ENCODE measurements around the gene DDX25. TPM values are rescaled to one million over a fixed set of nuclear protein-coding genes. Genes with fewer than 3 reads are reported as not detected.

Gene DDX25
- total and polyA plus RNA-seq, 10 of the 15 experiments (the other 5 are each of a cell fraction or from before 2014, with no cell fraction given): 0.05 TPM; not detected in 9

GRCh38 chr11:125929445-125930075 is 25.3 kb downstream of the DDX25 start:
- Histone ChIP-seq H4K20me1 (ENCODE audit: control insufficient read depth, insufficient read depth) (no peaks in the 10 kb centered on the region), H3K9me3 (replicated peaks; ENCODE audit: control insufficient read depth, insufficient read depth, low read length) (no peaks in the 10 kb centered on the region), H3K4me2 (ENCODE audit: control insufficient read depth, insufficient read depth) (no peak overlapping the region), H3K4me3 (no peak overlapping the region), H3K79me2 (ENCODE audit: control insufficient read depth, insufficient read depth, low read length) (no peaks in the 10 kb centered on the region), H3K9ac (ENCODE audit: control insufficient read depth, insufficient read depth, low read length) (no peak overlapping the region), H3K27me3 (replicated peaks in 1 of 2; ENCODE audit: control insufficient read depth in 2 of 2, insufficient read depth in 2 of 2, low read length in 1 of 2) (no peaks in the 10 kb centered on the region; a peak in 1 of 4 replicates), H3K36me3 (ENCODE audit: control insufficient read depth in 2 of 2, insufficient read depth in 2 of 2, low read length in 1 of 2) (no peaks in the 10 kb centered on the region), H3K27ac (ENCODE audit: control insufficient read depth, insufficient read depth) (no peak overlapping the region), H3K4me1 (ENCODE audit: control insufficient read depth, insufficient read depth, low read length) (no peaks in the 10 kb centered on the region), H2AFZ (ENCODE audit: control insufficient read depth, low read depth, low read length) (no peak overlapping the region)
- ATAC-seq: no peak
- BruUV-seq (replicated peaks): no TSS peak
- ChIA-PET RAD21 (ENCODE audit: unreplicated experiment) (no interaction called here), CTCF (interaction anchor here (1.2 to 3.8 kb wide), 3 partner anchors 8 to 264 kb away, joined by 3 to 18 read pairs (median 4); no protein-coding TSS in a partner anchor), SMC1A (ENCODE audit: uncharacterized antibody, unreplicated experiment) (interaction anchor here (1.2 to 1.6 kb wide), 2 partner anchors 11 kb away, joined by 3 read pairs; no protein-coding TSS in a partner anchor), POLR2A (no interaction called here)
- DNase-seq (ENCODE audit: low read depth, low spot score): no peak
- TF ChIP-seq DPF2 (IDR thresholded peaks at IDR 0.05): no peak
- TF ChIP-seq SPI1 (IDR thresholded peaks at IDR 0.05; ENCODE audit: borderline replicate concordance, insufficient read depth, low read depth, low read length): no peak
- TF ChIP-seq PAX5 (IDR thresholded peaks at IDR 0.05; ENCODE audit: borderline replicate concordance, low read depth, low read length): no peak
- no peak for TF ChIP-seq ZNF217 (IDR thresholded peaks at IDR 0.05)
- no peak for FAIRE-seq
- intact Hi-C loops (cut with micrococcal nuclease; ENCODE audit: unreplicated experiment) (loop anchor here (10.0 kb wide), 1 partner anchor 385 kb away; no protein-coding TSS in a partner anchor), in situ Hi-C loops (cut with MboI) (no loop called here)
- 32% methylated on average over 9 of the region's 9 CpGs for WGBS (ENCODE audit: insufficient coverage, insufficient replicate concordance, low lambda C conversion rate, missing lambda C conversion rate)

- no TSS peak for BruUV-seq (replicated peaks)
- Histone ChIP-seq H4K20me1 (ENCODE audit: control insufficient read depth, insufficient read depth) (no peaks in the 10 kb centered on the region), H3K27me3 (replicated peaks in 1 of 2; ENCODE audit: control insufficient read depth in 2 of 2, insufficient read depth in 2 of 2, low read length in 1 of 2) (no peaks in the 10 kb centered on the region; a peak in 1 of 4 replicates), H3K4me2 (ENCODE audit: control insufficient read depth, insufficient read depth) (no peak overlapping the region), H3K4me1 (ENCODE audit: control insufficient read depth, insufficient read depth, low read length) (no peaks in the 10 kb centered on the region), H3K4me3 (no peak overlapping the region), H3K79me2 (ENCODE audit: control insufficient read depth, insufficient read depth, low read length) (no peaks in the 10 kb centered on the region), H2AFZ (ENCODE audit: control insufficient read depth, low read depth, low read length) (no peak overlapping the region), H3K9me3 (replicated peaks; ENCODE audit: control insufficient read depth, insufficient read depth, low read length) (no peaks in the 10 kb centered on the region), H3K36me3 (ENCODE audit: control insufficient read depth in 2 of 2, insufficient read depth in 2 of 2, low read length in 1 of 2) (no peaks in the 10 kb centered on the region), H3K27ac (ENCODE audit: control insufficient read depth, insufficient read depth) (no peak overlapping the region), H3K9ac (ENCODE audit: control insufficient read depth, insufficient read depth, low read length) (no peak overlapping the region)
- ChIA-PET CTCF (interaction anchor here (1.2 to 3.8 kb wide), 2 partner anchors 8 to 263 kb away, joined by 3 to 18 read pairs; no protein-coding TSS in a partner anchor), SMC1A (ENCODE audit: uncharacterized antibody, unreplicated experiment) (no interaction called here), POLR2A (no interaction called here), RAD21 (ENCODE audit: unreplicated experiment) (no interaction called here)
- no peak for TF ChIP-seq POLR2AphosphoS2 (IDR thresholded peaks at IDR 0.05; ENCODE audit: low read depth, low read length)
- no peak for TF ChIP-seq EGR1 (IDR thresholded peaks at IDR 0.05; ENCODE audit: borderline replicate concordance in 1 of 2, low read depth in 2 of 2, low read length in 2 of 2)
- TF ChIP-seq HDAC2 (IDR thresholded peaks at IDR 0.05): no peak
- TF ChIP-seq ZZZ3 (IDR thresholded peaks at IDR 0.05; ENCODE audit: control insufficient read depth, insufficient read length, low read depth): no peak
- TF ChIP-seq KAT2A (conservative IDR thresholded peaks at IDR 0.05; ENCODE audit: control insufficient read depth, low read depth, low read length): no peak
- no peak for TF ChIP-seq TCF7 (IDR thresholded peaks at IDR 0.05; ENCODE audit: borderline replicate concordance)
- no peak for TF ChIP-seq SUZ12 (IDR thresholded peaks at IDR 0.05; ENCODE audit: unreplicated experiment)
- no peak for TF ChIP-seq PML (IDR thresholded peaks at IDR 0.05; ENCODE audit: low read length)
- no peak for TF ChIP-seq NFIC (IDR thresholded peaks at IDR 0.05; ENCODE audit: low read depth, low read length)
- 56% methylated on average over 11 of the region's 11 CpGs for WGBS (ENCODE audit: insufficient coverage, insufficient replicate concordance, low lambda C conversion rate, missing lambda C conversion rate)
- ATAC-seq: no peak
- intact Hi-C loops (cut with micrococcal nuclease; ENCODE audit: unreplicated experiment): no loop called here
- in situ Hi-C loops (cut with MboI): no loop called here
- no peak for DNase-seq (ENCODE audit: low read depth, low spot score)
- FAIRE-seq: no peak
Observed at GRCh38 chr11:125930076-125930450, 25.8 kb downstream of the DDX25 start.

Data from GM12878 (cell line).